ENCODE measurements around the gene MYO7B. TPM values are rescaled to one million over a fixed set of nuclear protein-coding genes. Genes with fewer than 3 reads are reported as not detected.

Gene MYO7B
- total RNA-seq, 1 experiment from 2014 or later = 0.05 TPM

DNA sequence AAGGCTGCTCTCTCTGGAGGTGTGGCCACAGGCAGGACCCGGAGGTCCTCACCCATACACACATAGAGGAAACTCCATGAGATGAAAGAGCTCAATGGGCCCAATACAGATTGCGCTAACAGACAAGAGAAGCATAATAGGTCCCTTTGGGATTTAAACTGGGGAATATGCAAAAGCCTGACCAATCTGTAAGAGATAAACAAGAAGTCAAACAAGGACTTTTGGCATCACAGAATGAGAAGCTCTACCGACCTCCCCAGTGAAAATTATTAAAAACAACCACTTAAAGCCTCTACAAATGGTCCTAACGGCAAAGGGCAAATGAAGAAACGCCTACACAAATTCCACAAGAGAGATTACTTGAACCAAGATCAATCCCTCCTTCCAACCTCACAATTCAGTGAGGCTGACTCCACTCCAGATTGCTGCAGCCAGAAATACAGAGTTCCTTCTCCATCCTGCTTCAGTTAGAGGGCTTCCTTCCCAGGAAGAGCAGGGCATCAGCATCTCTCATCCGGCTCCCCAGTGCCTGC is 20.0 kb upstream of the MYO7B start:
- peaks cover 17% of the 10 kb centered on the region for H3K36me3 Mint-ChIP-seq (ENCODE audit: insufficient read depth, unreplicated experiment)
- intact Hi-C loops (cut with micrococcal nuclease; ENCODE audit: unreplicated experiment) = no loop called here
- BruUV-seq (replicated peaks) = no TSS peak
- peaks cover 37% of the 10 kb centered on the region for H3K4me1 Mint-ChIP-seq (ENCODE audit: low read depth, unreplicated experiment)
- H3K4me3 Mint-ChIP-seq (ENCODE audit: low read depth, unreplicated experiment) = no peak overlapping the region
- no peak overlapping the region for H3K27ac Mint-ChIP-seq (ENCODE audit: unreplicated experiment)
- DNase-seq = no peak
- H3K9me3 Mint-ChIP-seq (ENCODE audit: low read depth, unreplicated experiment) = no peaks in the 10 kb centered on the region
- TF ChIP-seq, protein P1, sequence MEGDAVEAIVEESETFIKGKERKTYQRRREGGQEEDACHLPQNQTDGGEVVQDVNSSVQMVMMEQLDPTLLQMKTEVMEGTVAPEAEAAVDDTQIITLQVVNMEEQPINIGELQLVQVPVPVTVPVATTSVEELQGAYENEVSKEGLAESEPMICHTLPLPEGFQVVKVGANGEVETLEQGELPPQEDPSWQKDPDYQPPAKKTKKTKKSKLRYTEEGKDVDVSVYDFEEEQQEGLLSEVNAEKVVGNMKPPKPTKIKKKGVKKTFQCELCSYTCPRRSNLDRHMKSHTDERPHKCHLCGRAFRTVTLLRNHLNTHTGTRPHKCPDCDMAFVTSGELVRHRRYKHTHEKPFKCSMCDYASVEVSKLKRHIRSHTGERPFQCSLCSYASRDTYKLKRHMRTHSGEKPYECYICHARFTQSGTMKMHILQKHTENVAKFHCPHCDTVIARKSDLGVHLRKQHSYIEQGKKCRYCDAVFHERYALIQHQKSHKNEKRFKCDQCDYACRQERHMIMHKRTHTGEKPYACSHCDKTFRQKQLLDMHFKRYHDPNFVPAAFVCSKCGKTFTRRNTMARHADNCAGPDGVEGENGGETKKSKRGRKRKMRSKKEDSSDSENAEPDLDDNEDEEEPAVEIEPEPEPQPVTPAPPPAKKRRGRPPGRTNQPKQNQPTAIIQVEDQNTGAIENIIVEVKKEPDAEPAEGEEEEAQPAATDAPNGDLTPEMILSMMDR (IDR thresholded peaks at IDR 0.05; ENCODE audit: unreplicated experiment) = no peak
- CTCF ChIA-PET = no interaction called here
- no peaks in the 10 kb centered on the region for H3K27me3 Mint-ChIP-seq (ENCODE audit: unreplicated experiment)

DNA sequence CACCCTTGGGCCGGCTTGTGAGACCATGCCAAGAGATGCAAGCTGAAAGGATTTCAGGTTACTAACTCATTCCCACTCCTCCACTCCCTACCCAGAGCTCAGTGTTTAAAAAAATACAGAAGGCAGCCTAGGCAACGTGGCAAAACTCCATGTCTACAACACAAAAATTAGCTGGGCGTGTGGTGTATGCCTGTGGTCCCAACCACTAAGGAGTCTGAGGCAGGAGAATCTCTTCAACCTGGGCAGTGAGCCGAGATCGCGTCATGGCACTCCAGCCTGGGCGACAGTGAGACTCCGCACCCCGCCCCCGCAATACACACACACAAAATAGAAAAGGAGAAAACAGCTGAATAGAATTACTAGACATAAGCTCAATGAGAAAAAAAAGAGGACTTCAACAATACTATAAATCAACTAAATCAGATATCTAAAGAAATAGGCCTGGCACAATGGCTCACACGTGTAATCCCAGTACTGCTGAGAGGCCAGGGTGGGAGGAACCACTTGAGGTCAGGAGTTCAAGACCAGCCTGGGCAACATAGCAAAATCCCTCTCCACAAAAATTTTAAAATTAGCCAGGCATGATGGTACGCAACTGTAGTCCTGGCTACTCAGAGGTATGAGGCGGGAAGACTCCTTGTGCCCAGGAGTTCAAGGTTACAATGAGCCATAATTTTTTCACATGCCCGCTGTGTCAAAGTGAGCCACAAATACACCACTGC is 19.3 kb upstream of the MYO7B start:
- intact Hi-C loops (cut with micrococcal nuclease; ENCODE audit: unreplicated experiment) = no loop called here
- H3K36me3 Mint-ChIP-seq (ENCODE audit: insufficient read depth, unreplicated experiment) = peaks cover 12% of the 10 kb centered on the region
- no peaks in the 10 kb centered on the region for H3K27me3 Mint-ChIP-seq (ENCODE audit: unreplicated experiment)
- DNase-seq = no peak
- peaks cover 29% of the 10 kb centered on the region for H3K4me1 Mint-ChIP-seq (ENCODE audit: low read depth, unreplicated experiment)
- H3K27ac Mint-ChIP-seq (ENCODE audit: unreplicated experiment) = no peak overlapping the region
- BruUV-seq (replicated peaks) = no TSS peak
- TF ChIP-seq, protein P1 (IDR thresholded peaks at IDR 0.05; ENCODE audit: unreplicated experiment) = no peak
- no peak overlapping the region for H3K4me3 Mint-ChIP-seq (ENCODE audit: low read depth, unreplicated experiment)
- no peaks in the 10 kb centered on the region for H3K9me3 Mint-ChIP-seq (ENCODE audit: low read depth, unreplicated experiment)
- CTCF ChIA-PET = no interaction called here

- no peak overlapping the region for H3K27ac Mint-ChIP-seq (ENCODE audit: unreplicated experiment)
- no TSS peak for BruUV-seq (replicated peaks)
- CTCF ChIA-PET = no interaction called here
- H3K27me3 Mint-ChIP-seq (ENCODE audit: unreplicated experiment) = no peaks in the 10 kb centered on the region
- peaks cover 20% of the 10 kb centered on the region for H3K36me3 Mint-ChIP-seq (ENCODE audit: insufficient read depth, unreplicated experiment)
- intact Hi-C loops (cut with micrococcal nuclease; ENCODE audit: unreplicated experiment) = no loop called here
- TF ChIP-seq, protein P1 (IDR thresholded peaks at IDR 0.05; ENCODE audit: unreplicated experiment) = no peak
- peaks cover 25% of the 10 kb centered on the region for H3K4me1 Mint-ChIP-seq (ENCODE audit: low read depth, unreplicated experiment)
- no peaks in the 10 kb centered on the region for H3K9me3 Mint-ChIP-seq (ENCODE audit: low read depth, unreplicated experiment)
- no peak for DNase-seq
- H3K4me3 Mint-ChIP-seq (ENCODE audit: low read depth, unreplicated experiment) = no peak overlapping the region
These were observed 18.0 kb upstream of the MYO7B start for GRCh38 chr2:127517465-127517864.

DNA sequence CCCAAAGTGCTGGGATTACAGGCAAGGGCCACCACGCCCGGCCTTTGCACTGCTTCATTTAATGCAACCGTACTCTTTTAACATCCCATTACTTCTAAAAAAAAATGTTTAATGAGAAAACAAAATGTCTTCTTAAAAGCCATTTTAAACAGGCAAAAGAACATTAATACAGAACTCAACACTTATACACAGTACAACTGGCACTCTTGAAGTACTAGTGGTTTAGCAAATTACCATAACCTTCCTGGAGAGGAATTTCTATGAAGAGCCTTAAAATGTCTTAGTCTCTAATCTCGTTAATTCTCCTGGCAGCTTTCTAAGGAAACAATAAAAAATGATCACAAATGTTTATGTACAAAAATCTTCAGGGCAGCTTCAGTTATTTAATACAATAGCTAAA is 15.1 kb upstream of the MYO7B start:
- no peak for DNase-seq
- TF ChIP-seq, protein P1 (IDR thresholded peaks at IDR 0.05; ENCODE audit: unreplicated experiment) = no peak
- peaks cover 17% of the 10 kb centered on the region for H3K4me1 Mint-ChIP-seq (ENCODE audit: low read depth, unreplicated experiment)
- intact Hi-C loops (cut with micrococcal nuclease; ENCODE audit: unreplicated experiment) = no loop called here
- no peak overlapping the region for H3K27ac Mint-ChIP-seq (ENCODE audit: unreplicated experiment)
- BruUV-seq (replicated peaks) = no TSS peak
- H3K36me3 Mint-ChIP-seq (ENCODE audit: insufficient read depth, unreplicated experiment) = peaks cover 25% of the 10 kb centered on the region
- H3K27me3 Mint-ChIP-seq (ENCODE audit: unreplicated experiment) = no peaks in the 10 kb centered on the region
- no peaks in the 10 kb centered on the region for H3K9me3 Mint-ChIP-seq (ENCODE audit: low read depth, unreplicated experiment)
- no peak overlapping the region for H3K4me3 Mint-ChIP-seq (ENCODE audit: low read depth, unreplicated experiment)
- CTCF ChIA-PET = no interaction called here

All from Calu3 (cell line).